ENCODE data around the gene ELL2. TPM values are rescaled to one million over a fixed set of nuclear protein-coding genes. Genes with fewer than 3 reads are reported as not detected.

The ELL2 gene
- polyA plus RNA-seq, 1 of the 3 experiments (the other 2 are of a cell fraction): 18.4 TPM

- TF ChIP-seq RCOR1 (IDR thresholded peaks at IDR 0.05; ENCODE audit: low read length): no peak
- no peak for TF ChIP-seq IRF3 (IDR thresholded peaks at IDR 0.05; ENCODE audit: low read depth, low read length)
- TF ChIP-seq EP300 (IDR thresholded peaks at IDR 0.05; ENCODE audit: borderline replicate concordance in 1 of 2, low read depth in 1 of 2, low read length in 1 of 2): no peak
- TF ChIP-seq REST (IDR thresholded peaks at IDR 0.05; ENCODE audit: low read depth, low read length): no peak
- TF ChIP-seq POLR2AphosphoS5 (IDR thresholded peaks at IDR 0.05; ENCODE audit: low read depth, low read length): no peak
- no peak for TF ChIP-seq FOXM1 (IDR thresholded peaks at IDR 0.05; ENCODE audit: low read depth)
- no peak for TF ChIP-seq JUND (IDR thresholded peaks at IDR 0.05)
- no peak for TF ChIP-seq USF2 (IDR thresholded peaks at IDR 0.05; ENCODE audit: borderline replicate concordance, low read depth, low read length)
Observed at GRCh38 chr5:95857185-95857945, 104.3 kb downstream of the ELL2 start (continued).

GRCh38 chr5:95856501-95856981 lies 105.1 kb downstream of the ELL2 start:
- CTCF ChIA-PET: interaction anchor here (0.6 to 15.2 kb wide), 9 partner anchors 10 to 746 kb away, joined by 3 to 170 read pairs (median 4); partner anchors contain the start of gene RFESD

More at GRCh38 chr5:95856501-95856981, 105.1 kb downstream of the ELL2 start:
- Histone ChIP-seq H3K27ac (ENCODE audit: low read depth in 2 of 2, low read length in 1 of 2) (no peak overlapping the region), H3K36me3 (replicated peaks in 1 of 2; ENCODE audit: control insufficient read depth in 1 of 2, insufficient read depth in 2 of 2, low read length in 1 of 2) (no peaks in the 10 kb centered on the region), H3K4me2 (no peak overlapping the region), H3K4me1 (ENCODE audit: control insufficient read depth in 1 of 2, insufficient read depth in 2 of 2, low read depth in 1 of 2, low read length in 1 of 2) (peaks cover 2 to 17% of the 10 kb centered on the region in 2 experiments; a peak in 3 of 4 replicates), H3K9me2 (no peaks in the 10 kb centered on the region), H3F3A (replicated peaks; ENCODE audit: insufficient read depth) (peaks cover 41% of the 10 kb centered on the region), H4K20me1 (ENCODE audit: insufficient read depth) (no peaks in the 10 kb centered on the region), H3K4me3 (ENCODE audit: low read depth in 2 of 2, low read length in 1 of 2) (no peak overlapping the region), H3K27me3 (ENCODE audit: insufficient read depth) (no peaks in the 10 kb centered on the region), H2AFZ (ENCODE audit: low read depth) (no peak overlapping the region), H3K9ac (no peak overlapping the region), H3K79me2 (ENCODE audit: insufficient read depth) (no peaks in the 10 kb centered on the region), H3K9me3 (no peaks in the 10 kb centered on the region)
- no peak for DNase-seq
- WGBS (ENCODE audit: low lambda C conversion rate): 92% methylated on average over 7 of the region's 7 CpGs
- no peak for TF ChIP-seq MEF2A (IDR thresholded peaks at IDR 0.05; ENCODE audit: borderline replicate concordance, low read depth)
- no peak for TF ChIP-seq SIN3A (IDR thresholded peaks at IDR 0.05; ENCODE audit: borderline replicate concordance, low read depth, low read length)
- no peak for TF ChIP-seq PBX3 (IDR thresholded peaks at IDR 0.05)
- POLR2A ChIA-PET: no interaction called here

Data from SK-N-SH (cell line).